Endothelial cell of umbilical vein (primary cell): ENCODE results near the gene COL15A1.

Source experiments
- CTCF ChIP-seq, 2 donors: IDR thresholded peaks; 1 replicate in 1 of 2; 2 replicates in 1 of 2; pipeline ENCODE4 v1.5.1; 2011; ENCODE audit warnings: low read length in 2 of 2, mild to moderate bottlenecking in 2 of 2, moderate library complexity in 2 of 2, control low read depth in 1 of 2, inconsistent platforms in 1 of 2, low read depth in 1 of 2; ENCODE audit not compliant: insufficient read depth in 1 of 2; ENCODE audit errors: extremely low read depth in 1 of 2
- EZH2 ChIP-seq: IDR thresholded peaks from 2 replicates; pipeline ENCODE4 v1.6.1; 2012; ENCODE audit warnings: borderline replicate concordance, low read depth, mild to moderate bottlenecking, moderate library complexity, low read length, inconsistent platforms; ENCODE audit not compliant: severe bottlenecking
- GATA2 ChIP-seq: IDR thresholded peaks from 2 replicates; pipeline ENCODE4 v1.7.0; 2011; ENCODE audit warnings: low read depth, mild to moderate bottlenecking, moderate library complexity, mixed read lengths, low read length; ENCODE audit not compliant: insufficient read length, insufficient read depth
- JUN ChIP-seq: IDR thresholded peaks from 2 replicates; pipeline ENCODE4 v1.6.1; 2011; ENCODE audit warnings: borderline replicate concordance, low read depth; ENCODE audit not compliant: insufficient read length, insufficient read depth
- POLR2A ChIP-seq: IDR thresholded peaks from 2 replicates; pipeline ENCODE4 v1.6.1; 2012; ENCODE audit warnings: low read depth, mild to moderate bottlenecking, control low read depth, low read length
- POLR2AphosphoS5 ChIP-seq: IDR thresholded peaks from 2 replicates; pipeline ENCODE4 v1.6.1; 2012; ENCODE audit warnings: low read depth, mild to moderate bottlenecking, control low read depth, low read length, moderate library complexity; ENCODE audit not compliant: insufficient read depth

- TF ChIP-seq JUN (no peak), POLR2AphosphoS5 (no peak), CTCF (IDR thresholded peaks at IDR 0.05; ENCODE audit: extremely low read depth in 1 of 2, insufficient read depth in 1 of 2, low read depth in 1 of 2, low read length in 2 of 2) (no peak), POLR2A (no peak), GATA2 (no peak), EZH2 (no peak)
Observed at GRCh38 chr9:98897745-98898144, 46.0 kb upstream of the COL15A1 start.
